HG03196 (cell line): ENCODE data around the gene SEPTIN5.
"Not testable (repeated sequence)": the region's sequence is repeated elsewhere in the genome, so short reads cannot be mapped to it uniquely, and the experiment has no call there.

Source experiments
- ATAC-seq: cut with Tn5 transposase; IDR thresholded peaks from one replicate; pipeline ENCODE4 v1.9.1; 2021; ENCODE audit not compliant: unreplicated experiment

SEPTIN5 gene

DNA sequence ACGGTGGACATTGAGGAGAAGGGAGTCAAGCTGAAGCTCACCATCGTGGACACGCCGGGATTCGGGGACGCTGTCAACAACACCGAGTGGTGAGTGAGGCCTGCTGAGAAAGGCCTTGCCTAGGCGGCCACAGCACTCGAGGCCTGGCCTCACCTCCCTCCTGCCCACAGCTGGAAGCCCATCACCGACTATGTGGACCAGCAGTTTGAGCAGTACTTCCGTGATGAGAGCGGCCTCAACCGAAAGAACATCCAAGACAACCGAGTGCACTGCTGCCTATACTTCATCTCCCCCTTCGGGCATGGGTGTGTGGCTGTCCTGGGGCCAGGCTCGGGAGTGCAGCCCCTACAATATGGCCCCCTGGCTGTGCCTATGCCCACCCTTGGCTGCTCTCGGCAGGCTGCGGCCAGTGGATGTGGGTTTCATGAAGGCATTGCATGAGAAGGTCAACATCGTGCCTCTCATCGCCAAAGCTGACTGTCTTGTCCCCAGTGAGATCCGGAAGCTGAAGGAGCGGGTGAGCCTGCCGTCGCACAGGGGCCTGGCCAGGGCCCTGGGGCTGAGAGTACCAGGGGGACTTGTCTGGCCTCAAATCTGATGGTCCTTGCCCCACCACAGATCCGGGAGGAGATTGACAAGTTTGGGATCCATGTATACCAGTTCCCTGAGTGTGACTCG is 6.0 kb downstream of the SEPTIN5 start:
- no peak for ATAC-seq

DNA sequence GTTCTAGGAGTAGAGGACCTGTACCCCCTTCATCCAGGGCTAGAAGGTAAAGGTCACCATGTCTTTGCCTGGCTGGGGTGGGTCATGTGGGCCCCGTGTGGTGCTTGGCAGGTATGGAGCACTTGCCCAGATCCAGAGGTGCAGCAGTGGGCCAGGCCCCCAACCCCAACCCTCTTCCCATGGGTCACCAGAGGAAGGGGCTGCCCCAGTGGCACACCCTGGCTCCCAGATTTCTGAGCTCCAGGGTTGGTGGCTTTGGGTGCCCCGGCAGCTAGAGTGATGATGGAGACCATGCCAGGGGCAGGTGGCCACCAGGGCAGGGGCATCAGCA is 6.7 kb downstream of the SEPTIN5 start:
- no peak for ATAC-seq

DNA sequence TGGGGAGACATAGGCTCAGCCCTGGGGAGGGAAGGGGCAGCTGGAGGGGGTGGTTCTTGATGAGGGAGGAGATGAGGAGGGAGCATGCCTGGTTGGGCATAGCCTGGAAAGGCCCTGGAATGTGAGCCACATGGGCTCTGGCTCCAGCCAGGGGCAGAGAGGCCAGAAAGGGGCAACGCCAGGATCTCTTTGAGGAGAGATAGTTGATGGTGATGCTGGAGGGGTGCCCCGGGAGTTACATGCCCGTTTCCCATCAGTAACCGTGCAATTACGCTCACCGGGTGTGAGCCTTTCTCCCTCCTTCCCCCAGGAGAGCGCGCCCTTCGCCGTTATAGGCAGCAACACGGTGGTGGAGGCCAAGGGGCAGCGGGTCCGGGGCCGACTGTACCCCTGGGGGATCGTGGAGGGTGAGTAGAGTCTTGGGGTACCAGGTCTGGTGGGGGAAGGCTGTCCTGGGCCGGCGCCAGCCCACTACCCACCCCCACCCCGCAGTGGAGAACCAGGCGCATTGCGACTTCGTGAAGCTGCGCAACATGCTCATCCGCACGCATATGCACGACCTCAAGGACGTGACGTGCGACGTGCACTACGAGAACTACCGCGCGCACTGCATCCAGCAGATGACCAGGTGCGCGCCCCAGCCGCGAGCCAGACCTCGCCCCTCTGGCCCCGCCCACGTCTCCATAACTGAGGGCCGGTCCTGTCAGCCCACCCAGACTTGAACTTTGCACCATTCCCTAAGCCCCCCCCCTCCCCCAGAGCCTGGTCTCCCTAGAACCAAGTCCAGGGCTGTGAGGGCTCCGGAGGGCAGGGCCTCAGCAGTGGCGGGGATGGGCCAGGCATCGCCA is 7.3 kb downstream of the SEPTIN5 start:
- ATAC-seq, result no peak

GRCh38 chr22:19722178-19722981 is 8.1 kb downstream of the SEPTIN5 start:
- no peak for ATAC-seq

DNA sequence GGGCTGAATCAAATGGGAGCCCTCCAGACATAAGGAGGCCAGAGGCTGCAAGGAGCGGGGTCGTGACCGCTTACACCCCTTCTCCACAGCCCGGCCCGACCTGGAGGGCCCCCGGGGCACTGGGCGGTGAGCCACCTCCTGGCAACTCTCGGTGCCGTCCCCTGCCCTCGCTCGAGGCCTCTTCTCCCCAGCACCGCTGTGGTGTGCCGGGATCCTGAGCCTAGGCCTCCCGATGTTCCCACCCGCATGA is 8.6 kb downstream of the SEPTIN5 start:
- ATAC-seq, result no peak

DNA sequence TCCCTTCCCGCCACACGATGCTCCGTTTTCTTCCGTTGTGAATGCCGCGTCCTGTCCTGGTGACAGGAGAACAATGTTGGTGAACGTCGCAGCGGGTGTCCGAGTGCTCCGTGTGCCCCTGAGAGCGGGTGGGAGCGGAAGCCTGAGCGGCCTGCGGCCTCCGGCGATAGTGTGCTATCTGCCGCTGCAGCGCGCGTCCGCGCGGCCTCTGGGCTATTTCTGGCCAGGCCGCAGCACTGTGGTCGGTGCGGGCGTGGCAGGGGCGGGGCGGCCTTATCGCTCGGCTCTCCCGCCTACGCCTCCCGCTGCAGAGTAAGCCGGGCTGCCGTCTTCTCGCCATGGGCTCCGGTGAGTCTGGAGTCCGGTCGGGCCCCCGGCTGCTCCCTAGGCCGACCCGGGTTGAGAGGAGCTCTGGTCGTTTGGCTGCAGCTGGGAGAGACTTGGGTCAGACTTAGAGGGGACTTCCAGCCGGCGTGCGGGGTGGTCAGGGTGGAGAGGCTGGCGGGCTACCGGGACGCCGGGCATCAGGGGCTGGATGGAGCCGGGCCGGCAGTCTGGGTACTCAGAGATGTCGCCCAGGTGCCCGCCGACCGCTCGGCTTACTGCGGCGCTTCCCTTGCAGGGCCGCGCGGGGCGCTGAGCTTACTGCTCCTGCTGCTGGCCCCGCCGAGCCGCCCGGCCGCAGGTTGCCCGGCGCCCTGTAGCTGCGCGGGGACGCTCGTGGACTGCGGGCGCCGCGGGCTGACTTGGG is 9.1 kb downstream of the SEPTIN5 start, which contains the start of gene GP1BB:
TSS of gene GP1BB (plus strand) at position 308 of the 751 bp plus-strand sequence. CDS start at position 339, 31 bp downstream.
- no peak for ATAC-seq

DNA sequence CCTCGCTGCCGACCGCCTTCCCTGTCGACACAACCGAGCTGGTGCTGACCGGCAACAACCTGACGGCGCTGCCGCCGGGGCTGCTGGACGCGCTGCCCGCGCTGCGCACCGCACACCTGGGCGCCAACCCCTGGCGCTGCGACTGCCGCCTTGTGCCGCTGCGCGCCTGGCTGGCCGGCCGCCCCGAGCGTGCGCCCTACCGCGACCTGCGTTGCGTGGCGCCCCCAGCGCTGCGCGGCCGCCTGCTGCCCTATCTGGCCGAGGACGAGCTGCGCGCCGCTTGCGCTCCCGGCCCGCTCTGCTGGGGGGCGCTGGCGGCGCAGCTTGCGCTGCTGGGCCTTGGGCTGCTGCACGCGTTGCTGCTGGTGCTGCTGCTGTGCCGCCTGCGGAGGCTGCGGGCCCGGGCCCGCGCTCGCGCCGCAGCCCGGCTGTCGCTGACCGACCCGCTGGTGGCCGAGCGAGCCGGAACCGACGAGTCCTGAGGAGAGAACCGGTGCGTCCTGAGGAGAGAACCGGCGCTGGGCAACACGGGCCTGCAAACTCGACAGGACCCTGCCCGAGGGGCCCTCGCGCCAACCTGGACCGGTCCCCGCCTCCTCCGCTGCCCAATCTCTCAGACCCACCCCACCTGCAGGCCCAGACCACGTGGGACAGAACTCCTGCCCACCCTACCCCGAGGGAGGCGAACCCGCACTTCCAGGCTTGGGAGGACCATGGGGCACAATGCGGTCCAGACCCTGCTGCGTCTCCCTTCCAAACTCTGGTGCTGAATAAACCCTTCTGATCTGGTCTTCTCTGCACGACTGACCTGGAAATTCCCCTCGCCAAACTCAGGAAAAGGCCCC is 9.9 kb downstream of the SEPTIN5 start:
- ATAC-seq, result no peak

- no peak for ATAC-seq
Measured at GRCh38 chr22:19724927-19725661, 10.8 kb downstream of the SEPTIN5 start.

- not testable (repeated sequence) for ATAC-seq
Measured at GRCh38 chr22:19726064-19726788, 11.9 kb downstream of the SEPTIN5 start.

DNA sequence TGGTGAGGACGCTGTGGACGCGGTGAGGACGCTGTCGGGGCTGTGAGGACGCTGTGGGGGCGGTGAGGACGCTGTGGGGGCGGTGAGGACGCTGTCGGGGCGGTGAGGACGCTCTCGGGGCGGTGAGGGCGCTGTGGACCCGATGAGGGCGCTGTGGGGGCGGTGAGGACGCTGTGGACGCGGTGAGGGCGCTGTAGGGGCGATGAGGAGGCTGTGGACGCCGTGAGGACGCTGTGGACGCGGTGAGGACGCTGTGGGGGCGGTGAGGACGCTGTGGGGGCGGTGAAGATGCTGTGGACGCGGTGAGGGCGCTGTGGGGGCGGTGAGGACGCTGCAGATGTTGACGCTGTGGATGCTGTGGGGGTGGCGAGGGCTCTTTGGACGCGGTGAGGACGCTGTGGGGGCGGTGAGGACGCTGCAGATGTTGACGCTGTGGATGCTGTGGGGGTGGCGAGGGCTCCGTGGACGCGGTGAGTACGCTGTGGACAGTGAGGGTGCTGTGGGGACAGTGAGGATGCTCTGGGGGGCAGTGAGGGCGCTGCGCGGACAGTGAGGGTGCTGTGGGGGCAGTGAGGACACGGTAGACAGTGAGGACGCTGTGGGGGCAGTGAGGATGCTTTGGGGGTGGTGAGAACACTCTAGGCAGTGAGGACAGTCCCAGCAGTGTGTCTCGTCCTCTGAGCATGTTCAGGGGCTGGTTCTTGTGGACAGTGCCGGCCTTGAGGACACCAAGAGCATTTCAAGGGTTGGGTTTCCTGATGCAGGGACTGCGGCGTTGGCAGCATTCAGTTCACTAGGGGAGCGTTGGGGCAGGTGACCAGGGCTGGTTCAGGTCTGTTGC is 13.2 kb downstream of the SEPTIN5 start:
- no peak for ATAC-seq

GRCh38 chr22:19728271-19728670 is 14.0 kb downstream of the SEPTIN5 start:
- ATAC-seq, result no peak

GRCh38 chr22:19728836-19729235 is 14.5 kb downstream of the SEPTIN5 start:
- ATAC-seq, result no peak

- no peak for ATAC-seq
Measured at GRCh38 chr22:19729507-19729906, 15.2 kb downstream of the SEPTIN5 start.

GRCh38 chr22:19730198-19730597 is 15.9 kb downstream of the SEPTIN5 start:
- ATAC-seq, result no peak

DNA sequence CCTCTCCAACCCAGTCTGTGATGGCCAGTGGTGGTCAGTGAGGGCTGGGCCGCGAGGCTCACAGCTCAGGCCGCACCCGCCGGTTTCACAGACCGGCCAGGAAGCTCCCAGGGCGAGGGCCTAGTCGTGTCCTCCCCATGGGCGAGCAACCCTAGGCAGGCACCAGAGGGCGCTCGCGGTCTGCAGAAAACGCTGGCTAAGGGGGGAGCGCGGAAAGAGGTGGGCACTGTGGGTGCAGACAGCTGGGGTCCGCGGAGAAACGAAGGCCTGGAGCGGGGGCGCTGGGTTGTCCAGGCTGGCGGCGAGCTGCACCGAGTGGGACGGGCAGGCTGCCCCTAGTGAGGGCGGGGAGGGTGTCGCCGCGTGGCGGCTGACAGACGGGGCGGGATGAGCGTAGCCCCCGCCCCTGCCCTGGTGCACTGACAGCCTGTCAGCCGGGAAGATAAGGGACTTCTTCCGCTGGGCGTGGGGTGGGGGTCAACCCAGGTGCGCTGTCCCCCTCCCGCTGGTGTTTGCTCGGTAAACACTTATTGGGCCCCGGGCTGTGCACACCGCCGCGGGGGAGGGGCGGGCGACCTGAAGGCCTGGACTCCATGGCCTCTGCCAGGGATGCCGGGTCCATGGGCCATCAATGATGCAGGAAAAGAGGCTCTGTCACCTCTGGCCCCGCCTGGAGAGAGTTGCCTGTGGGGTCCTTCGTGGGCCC is 16.5 kb downstream of the SEPTIN5 start:
- ATAC-seq, result no peak

DNA sequence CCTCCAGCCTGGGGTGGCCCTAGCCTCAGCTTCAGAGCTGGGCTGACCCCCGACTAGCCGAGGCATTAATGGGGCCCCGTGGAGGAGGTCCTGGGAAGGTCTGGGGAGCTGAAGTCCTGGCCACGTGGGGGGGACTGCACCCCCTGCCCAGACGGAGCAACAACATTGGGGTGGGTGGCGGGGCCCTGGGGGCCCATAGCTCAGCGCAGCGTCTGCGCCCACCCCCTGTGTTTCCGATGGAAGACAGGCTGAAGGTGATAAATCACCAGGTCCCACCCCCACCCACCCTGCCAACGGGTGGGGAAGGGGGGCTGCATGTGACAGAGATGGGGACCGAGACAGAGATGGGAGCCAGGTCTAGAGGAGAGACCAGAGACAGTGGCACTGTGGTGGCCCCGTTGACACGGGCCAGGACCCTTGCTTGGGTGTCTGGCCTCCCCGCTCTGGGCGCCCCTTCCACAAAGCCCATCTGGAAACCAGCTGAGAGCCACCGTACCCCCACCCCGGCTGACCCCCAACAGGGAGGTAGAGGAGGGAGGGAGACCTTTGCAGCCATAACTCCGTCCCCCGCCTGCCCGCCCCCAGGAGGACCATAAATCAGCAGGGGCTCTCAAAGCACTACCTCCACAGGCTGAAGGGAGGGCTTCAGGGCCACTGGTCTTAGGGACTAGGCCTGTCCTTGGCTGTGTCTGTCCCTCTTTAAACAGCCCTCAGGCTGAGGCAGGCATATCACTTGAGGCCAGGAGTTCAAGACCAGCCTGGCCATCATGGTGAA is 17.2 kb downstream of the SEPTIN5 start:
- no peak for ATAC-seq
